Measurements from ENCODE around the gene PKIG. TPM values are rescaled to one million over a fixed set of nuclear protein-coding genes. Genes with fewer than 3 reads are reported as not detected.

PKIG gene
- total RNA-seq, 1 donor from 2014 or later: 42.0 TPM

DNA sequence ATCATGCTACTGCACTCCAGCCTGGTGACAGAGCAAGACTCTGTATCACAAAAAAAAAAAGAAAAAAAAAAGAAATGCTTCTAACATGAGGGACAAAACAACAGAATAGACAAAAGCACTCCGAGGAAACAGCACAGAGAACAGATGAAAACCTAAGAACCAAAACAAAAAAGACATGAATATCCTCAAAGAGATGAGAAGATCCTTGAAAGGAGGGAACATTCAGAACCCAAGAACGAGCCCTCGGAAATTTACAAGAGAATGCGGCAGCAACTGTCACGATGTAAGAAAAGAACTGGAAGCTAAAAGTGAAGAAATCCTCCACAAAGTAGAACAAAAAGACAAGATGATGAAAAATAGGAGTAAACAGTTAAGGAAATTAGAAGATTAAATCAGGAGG lies 47.9 kb downstream of the PKIG start:
- H3K36me3 Mint-ChIP-seq (ENCODE audit: unreplicated experiment): no peaks in the 10 kb centered on the region
- peaks cover 3% of the 10 kb centered on the region for H3K27me3 Mint-ChIP-seq (ENCODE audit: unreplicated experiment)
- H3K27ac Mint-ChIP-seq (ENCODE audit: unreplicated experiment): no peak overlapping the region
- H3K4me1 Mint-ChIP-seq (ENCODE audit: low read depth, unreplicated experiment): peaks cover 3% of the 10 kb centered on the region
- H3K4me3 Mint-ChIP-seq (ENCODE audit: unreplicated experiment): no peak overlapping the region
- H3K9me3 Mint-ChIP-seq (ENCODE audit: unreplicated experiment): peaks cover 5% of the 10 kb centered on the region
- no peak for TF ChIP-seq CTCF (IDR thresholded peaks at IDR 0.05; ENCODE audit: partially characterized antibody, unreplicated experiment)
- no peak for DNase-seq

GRCh38 chr20:44632103-44632752 lies 49.8 kb downstream of the PKIG start:
- no peaks in the 10 kb centered on the region for H3K36me3 Mint-ChIP-seq (ENCODE audit: unreplicated experiment)
- H3K9me3 Mint-ChIP-seq (ENCODE audit: unreplicated experiment): peaks cover 2% of the 10 kb centered on the region
- DNase-seq: no peak
- H3K27ac Mint-ChIP-seq (ENCODE audit: unreplicated experiment): no peak overlapping the region
- H3K27me3 Mint-ChIP-seq (ENCODE audit: unreplicated experiment): peaks cover 3% of the 10 kb centered on the region
- no peak for TF ChIP-seq CTCF (IDR thresholded peaks at IDR 0.05; ENCODE audit: partially characterized antibody, unreplicated experiment)
- peaks cover 3% of the 10 kb centered on the region for H3K4me1 Mint-ChIP-seq (ENCODE audit: low read depth, unreplicated experiment)
- no peak overlapping the region for H3K4me3 Mint-ChIP-seq (ENCODE audit: unreplicated experiment)

DNA sequence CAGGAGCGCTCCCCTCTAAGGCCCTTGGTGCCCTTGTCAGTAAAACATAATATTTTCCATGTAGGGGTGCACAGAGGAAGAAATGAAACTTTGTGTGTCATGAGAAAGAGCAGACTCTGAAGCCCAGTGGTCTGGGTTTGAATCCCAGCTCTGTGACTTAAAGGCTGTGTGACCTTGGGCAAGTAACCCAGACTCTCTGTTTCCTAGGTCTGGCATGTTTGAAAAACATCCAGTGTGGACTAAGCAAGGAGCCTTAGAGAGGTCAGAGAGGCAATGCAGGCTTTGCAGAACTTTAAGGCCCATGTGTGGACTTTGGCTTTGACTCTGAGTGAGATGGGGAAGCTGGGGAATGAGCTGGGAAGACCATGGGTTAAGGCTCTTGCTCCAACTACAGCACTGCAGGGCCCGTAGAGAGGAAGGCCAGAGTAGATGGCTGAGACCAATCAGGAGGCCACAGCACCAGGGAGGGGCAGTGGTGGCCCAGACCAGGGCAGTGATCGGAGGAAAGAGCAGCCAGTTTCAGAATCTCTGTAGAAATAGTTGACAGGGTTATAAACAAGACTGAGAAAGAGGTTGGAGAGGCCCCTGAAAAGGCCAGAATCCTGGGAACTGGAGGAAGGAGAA lies 50.9 kb downstream of the PKIG start:
- TF ChIP-seq CTCF (IDR thresholded peaks at IDR 0.05; ENCODE audit: partially characterized antibody, unreplicated experiment): no peak
- Mint-ChIP-seq H3K4me3 (ENCODE audit: unreplicated experiment) (no peak overlapping the region), H3K27me3 (ENCODE audit: unreplicated experiment) (peaks cover 3% of the 10 kb centered on the region), H3K9me3 (ENCODE audit: unreplicated experiment) (peaks cover 2% of the 10 kb centered on the region), H3K4me1 (ENCODE audit: low read depth, unreplicated experiment) (peaks cover 3% of the 10 kb centered on the region), H3K36me3 (ENCODE audit: unreplicated experiment) (no peaks in the 10 kb centered on the region), H3K27ac (ENCODE audit: unreplicated experiment) (no peak overlapping the region)
- no peak for DNase-seq

DNA sequence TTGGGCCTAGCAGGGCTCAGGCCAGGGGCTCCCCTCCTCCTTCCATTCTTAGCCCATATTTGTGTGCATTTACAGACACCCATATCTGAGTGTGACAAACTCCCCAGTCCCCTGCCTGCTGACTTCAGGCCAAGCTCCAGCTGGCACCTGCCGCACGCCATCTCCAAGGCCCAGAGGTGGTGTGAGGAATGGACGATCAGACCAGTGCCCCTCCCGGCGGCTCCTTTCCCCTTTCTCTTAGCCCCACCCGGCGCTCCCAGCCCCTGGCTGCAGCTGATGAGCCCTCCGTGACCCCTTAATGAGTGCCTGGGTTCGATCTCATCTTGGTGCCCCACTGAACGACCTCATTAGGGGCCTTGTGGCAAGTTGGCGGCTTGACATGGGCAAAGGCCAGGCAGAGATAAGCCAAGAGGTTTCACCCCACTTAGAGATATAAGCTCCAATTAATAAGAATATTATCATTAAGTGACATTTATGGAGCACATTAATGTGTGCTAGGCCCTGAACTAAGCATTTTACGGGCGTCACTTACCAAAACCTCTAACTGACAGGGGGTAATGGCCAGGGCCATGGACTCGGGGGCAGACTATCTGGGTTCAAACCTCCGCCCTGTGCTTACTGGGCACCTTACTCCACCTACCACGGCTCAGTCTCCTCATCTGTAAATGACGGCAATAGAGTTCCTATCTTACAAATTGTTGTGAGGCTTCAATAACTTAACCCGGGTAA lies 51.7 kb downstream of the PKIG start:
- H3K4me3 Mint-ChIP-seq (ENCODE audit: unreplicated experiment): no peak overlapping the region
- TF ChIP-seq CTCF (IDR thresholded peaks at IDR 0.05; ENCODE audit: partially characterized antibody, unreplicated experiment): no peak
- no peak for DNase-seq

GRCh38 chr20:44635877-44636276 lies 53.5 kb downstream of the PKIG start:
- Mint-ChIP-seq H3K4me3 (ENCODE audit: unreplicated experiment) (no peak overlapping the region), H3K4me1 (ENCODE audit: low read depth, unreplicated experiment) (peaks cover 3% of the 10 kb centered on the region), H3K27me3 (ENCODE audit: unreplicated experiment) (peaks cover 5% of the 10 kb centered on the region), H3K27ac (ENCODE audit: unreplicated experiment) (no peak overlapping the region), H3K36me3 (ENCODE audit: unreplicated experiment) (peaks cover 8% of the 10 kb centered on the region), H3K9me3 (ENCODE audit: unreplicated experiment) (peaks cover 2% of the 10 kb centered on the region)
- TF ChIP-seq CTCF (IDR thresholded peaks at IDR 0.05; ENCODE audit: partially characterized antibody, unreplicated experiment): no peak
- DNase-seq: no peak

More for the DNA sequence above, 51.7 kb downstream of the PKIG start:
- Mint-ChIP-seq H3K27ac (ENCODE audit: unreplicated experiment) (no peak overlapping the region), H3K9me3 (ENCODE audit: unreplicated experiment) (peaks cover 2% of the 10 kb centered on the region), H3K27me3 (ENCODE audit: unreplicated experiment) (peaks cover 5% of the 10 kb centered on the region), H3K4me1 (ENCODE audit: low read depth, unreplicated experiment) (peaks cover 3% of the 10 kb centered on the region), H3K36me3 (ENCODE audit: unreplicated experiment) (peaks cover 6% of the 10 kb centered on the region)

Measured in glutamatergic neuron (in vitro differentiated cells).